Measurements from ENCODE around the gene BPIFB2.

GRCh38 chr20:32965115-32965514, 42.4 kb upstream of the BPIFB2 start:
- TF ChIP-seq CTCF (IDR thresholded peaks at IDR 0.05) (no peak), POLR2AphosphoS5 (IDR thresholded peaks at IDR 0.05; ENCODE audit: insufficient read depth in 1 of 2, low read depth in 1 of 2) (no peak)
